HepG2 (cell line): ENCODE results near the gene SPHK2. TPM values are rescaled to one million over a fixed set of nuclear protein-coding genes. Genes with fewer than 3 reads are reported as not detected.

Experiments
- ARNTL ChIP-seq: sonication (generic); formaldehyde crosslinking; IDR thresholded peaks from 2 replicates; pipeline ENCODE4 v1.4.0; 2020; ENCODE audit warnings: mild to moderate bottlenecking, missing genetic modification reagents
- HCFC1 ChIP-seq: fragments of 150-350 bp; IDR thresholded peaks from 2 replicates; pipeline ENCODE4 v1.6.1; 2014; ENCODE audit warnings: low read depth, low read length
- KDM5B ChIP-seq: sonication (generic); formaldehyde crosslinking; IDR thresholded peaks from 2 replicates; pipeline ENCODE4 v1.4.0; 2020; ENCODE audit warnings: missing genetic modification reagents, mild to moderate bottlenecking, borderline replicate concordance
- MED13 ChIP-seq: sonication (generic); formaldehyde crosslinking; IDR thresholded peaks from 2 replicates; pipeline ENCODE4 v1.5.0; 2020; ENCODE audit warnings: missing genetic modification reagents
- MIER2 ChIP-seq: IDR thresholded peaks from 2 replicates; pipeline ENCODE4 v1.6.1; 2016; ENCODE audit warnings: missing biosample characterization, missing genetic modification reagents
- NFYB ChIP-seq: sonication (generic); formaldehyde crosslinking; IDR thresholded peaks from 2 replicates; pipeline ENCODE4 v1.4.0; 2020; ENCODE audit warnings: missing genetic modification reagents
- NR2F1 ChIP-seq, 2 experiments: fragments of 450-650 bp in 1 of 2; formaldehyde crosslinking in 1 of 2; IDR thresholded peaks; 2 replicates each; pipeline versions ENCODE4 v1.5.0 to v1.6.1; 2016 to 2020; ENCODE audit warnings: mild to moderate bottlenecking in 1 of 2, missing compliant biosample characterization in 1 of 2, missing genetic modification reagents in 1 of 2, moderate library complexity in 1 of 2
- PHF8 ChIP-seq: sonication (generic); formaldehyde crosslinking; IDR thresholded peaks from 2 replicates; pipeline ENCODE4 v1.5.0; 2020; ENCODE audit warnings: missing genetic modification reagents
- TBL1XR1 ChIP-seq: fragments of 150-350 bp; IDR thresholded peaks from 2 replicates; pipeline ENCODE4 v1.6.1; 2014; ENCODE audit warnings: borderline replicate concordance, low read length; ENCODE audit not compliant: partially characterized antibody
- ZBTB21 ChIP-seq: sonication (generic); formaldehyde crosslinking; IDR thresholded peaks from 2 replicates; pipeline ENCODE4 v1.4.0; 2020; ENCODE audit warnings: missing genetic modification reagents
- ZMYM4 ChIP-seq: sonication (generic); formaldehyde crosslinking; IDR thresholded peaks from 2 replicates; pipeline ENCODE4 v1.8.1; 2023; ENCODE audit warnings: mild to moderate bottlenecking, missing genetic modification reagents
- ZNF235 ChIP-seq: sonication (generic); formaldehyde crosslinking; IDR thresholded peaks from 2 replicates; pipeline ENCODE4 v1.8.1; 2023; ENCODE audit warnings: mild to moderate bottlenecking, missing genetic modification reagents, borderline replicate concordance
- ZNF317 ChIP-seq: sonication (generic); formaldehyde crosslinking; IDR thresholded peaks from 2 replicates; pipeline ENCODE4 v1.5.0; 2020; ENCODE audit warnings: mild to moderate bottlenecking, missing genetic modification reagents
- ZNF557 ChIP-seq: sonication (generic); formaldehyde crosslinking; IDR thresholded peaks from 2 replicates; pipeline ENCODE4 v1.4.0; 2020; ENCODE audit warnings: missing genetic modification reagents
- ZNF660 ChIP-seq: sonication (generic); formaldehyde crosslinking; IDR thresholded peaks from 2 replicates; pipeline ENCODE4 v1.5.1; 2020; ENCODE audit warnings: mild to moderate bottlenecking, low read depth, missing genetic modification reagents, borderline replicate concordance
- ZNF7 ChIP-seq: IDR thresholded peaks from 2 replicates; pipeline ENCODE4 v1.6.1; 2016; ENCODE audit warnings: missing biosample characterization, missing genetic modification reagents
- ZNF737 ChIP-seq: sonication (generic); formaldehyde crosslinking; IDR thresholded peaks from 2 replicates; pipeline ENCODE4 v1.5.0; 2020; ENCODE audit warnings: missing genetic modification reagents, mild to moderate bottlenecking, borderline replicate concordance
- ZNF75D ChIP-seq: sonication (generic); formaldehyde crosslinking; IDR thresholded peaks from 2 replicates; pipeline ENCODE4 v1.8.1; 2023; ENCODE audit warnings: missing genetic modification reagents, mild to moderate bottlenecking, borderline replicate concordance
- ZNF766 ChIP-seq: sonication (generic); formaldehyde crosslinking; IDR thresholded peaks from 2 replicates; pipeline ENCODE4 v1.5.0; 2020; ENCODE audit warnings: missing genetic modification reagents, borderline replicate concordance
- polyA plus RNA-seq, 8 experiments: library from polyadenylated mRNA; depleted of rRNA in 3 of 8; stranded (reverse) in 7 of 8; unstranded in 1 of 8; fragments of >200 nt; fragmentation: Illumina TruSeq in 4 of 8; extraction: Trizol in 4 of 8; gene quantifications; 2 replicates each; pipeline versions ENCODE4 v1.2.1 to v1.2.3, GENCODE V29; 2011 to 2016; ENCODE audit warnings: low read depth in 4 of 8, missing spikeins in 1 of 8, mixed read lengths in 1 of 8; ENCODE audit not compliant: insufficient read depth in 1 of 8
- total RNA-seq, 5 experiments: library from RNA; depleted of rRNA; stranded (reverse); fragments of >200 nt; fragmentation: Illumina TruSeq; extraction: Trizol; gene quantifications; 2 replicates each; pipeline ENCODE4 v1.2.3, GENCODE V29; 2016; ENCODE audit warnings: low read depth in 1 of 5
- TF ChIP-seq, protein P1 (sequence below): sonication (generic); formaldehyde crosslinking; IDR thresholded peaks from 2 replicates; pipeline ENCODE4 v1.5.1; 2020; ENCODE audit warnings: missing genetic modification reagents, mild to moderate bottlenecking, borderline replicate concordance
- TF ChIP-seq, protein P2 (sequence below): sonication (generic); formaldehyde crosslinking; IDR thresholded peaks from 2 replicates; pipeline ENCODE4 v1.4.0; 2020; ENCODE audit warnings: missing genetic modification reagents
- TF ChIP-seq, protein P3 (sequence below): IDR thresholded peaks from 2 replicates; pipeline ENCODE4 v1.6.1; 2016; ENCODE audit warnings: low read depth, control low read depth
- TF ChIP-seq, protein P4 (sequence below): IDR thresholded peaks from 2 replicates; pipeline ENCODE4 v1.6.1; 2016; ENCODE audit warnings: low read depth, borderline replicate concordance
- TF ChIP-seq, protein P5 (sequence below): sonication (generic); formaldehyde crosslinking; IDR thresholded peaks from 2 replicates; pipeline ENCODE4 v1.8.0; 2022; ENCODE audit warnings: missing genetic modification reagents, low read depth, mild to moderate bottlenecking, borderline replicate concordance

The SPHK2 gene
- total and polyA plus RNA-seq, 2 of the 13 experiments (the other 11 are each of a cell fraction or from before 2014, with no cell fraction given): 2.9 to 14.4 TPM

DNA sequence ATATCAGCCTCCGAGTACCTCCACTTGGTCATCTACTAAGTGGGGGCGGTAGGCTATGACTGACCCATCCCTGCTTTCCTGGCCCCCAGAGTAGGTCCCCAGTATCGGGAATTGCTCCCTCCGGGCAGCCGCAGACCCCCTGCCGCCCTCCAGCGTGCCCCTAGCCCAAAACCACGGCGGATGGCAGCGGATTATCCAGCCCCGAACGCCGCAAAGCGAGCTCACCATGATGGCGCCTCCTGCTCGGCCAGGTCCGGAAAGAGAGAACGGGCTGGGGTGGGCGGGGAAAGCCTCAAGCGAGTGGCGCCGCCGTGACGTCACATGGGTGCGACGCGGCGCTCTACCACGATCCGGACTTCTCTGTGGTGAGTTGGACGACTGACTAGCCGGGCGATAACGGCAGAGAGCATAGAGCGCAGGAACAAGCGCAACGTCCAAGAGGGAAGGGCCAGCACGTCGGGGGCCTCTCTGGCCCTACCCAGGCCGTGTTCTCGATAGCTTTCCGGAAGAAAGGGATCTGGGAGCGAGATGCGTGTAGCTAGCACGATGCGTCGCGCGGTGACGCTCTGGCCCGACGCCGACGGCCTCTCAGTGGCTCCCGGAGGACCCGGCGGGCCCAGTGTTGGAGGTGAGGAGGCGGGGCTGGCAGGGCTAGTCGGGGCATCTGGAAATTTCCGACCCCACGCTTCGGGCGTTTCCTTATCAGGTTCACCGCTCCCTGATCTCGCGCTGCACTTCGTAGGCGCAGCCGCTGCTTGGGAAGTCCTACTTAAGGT is at the start of gene SPHK2, which contains the start of gene RPL18 (continued):
- TF ChIP-seq HCFC1 (peak; percentile 83), NFYB (CRISPR knock-in tag) (peak; percentile 64), ZNF660 (CRISPR knock-in tag) (no peak), ZNF317 (CRISPR knock-in tag) (peak; percentile 53; the same call in 1 of the 2 replicates), MIER2 (CRISPR knock-in tag) (peak; percentile 68; the same call in 1 of the 2 replicates), NR2F1 (CRISPR knock-in tag; IDR thresholded peaks at IDR 0.05) (0 out of 4 replicates have a peak, but pooled peaks of 1 of the 2 experiments have one; percentile 6), ZNF7 (CRISPR knock-in tag) (no peak), ZNF766 (CRISPR knock-in tag) (peak; percentile 17; the same call in 1 of the 2 replicates), ZNF75D (CRISPR knock-in tag) (0 out of 2 replicates have a peak, but pooled peaks have one; percentile 49), TBL1XR1 (peak; percentile 30), ZNF235 (no peak), ZMYM4 (CRISPR knock-in tag) (peak; percentile 82; the same call in 1 of the 2 replicates), ZNF737 (CRISPR knock-in tag) (peak; percentile 69; the same call in 1 of the 2 replicates), ZBTB21 (CRISPR knock-in tag) (peak; percentile 74), ARNTL (peak; percentile 89), ZNF557 (CRISPR knock-in tag) (peak; percentile 33; the same call in 1 of the 2 replicates), KDM5B (CRISPR knock-in tag) (peak; percentile 85; the same call in 1 of the 2 replicates), MED13 (CRISPR knock-in tag) (no peak), PHF8 (CRISPR knock-in tag) (peak; percentile 89)
- TF ChIP-seq, protein P1, sequence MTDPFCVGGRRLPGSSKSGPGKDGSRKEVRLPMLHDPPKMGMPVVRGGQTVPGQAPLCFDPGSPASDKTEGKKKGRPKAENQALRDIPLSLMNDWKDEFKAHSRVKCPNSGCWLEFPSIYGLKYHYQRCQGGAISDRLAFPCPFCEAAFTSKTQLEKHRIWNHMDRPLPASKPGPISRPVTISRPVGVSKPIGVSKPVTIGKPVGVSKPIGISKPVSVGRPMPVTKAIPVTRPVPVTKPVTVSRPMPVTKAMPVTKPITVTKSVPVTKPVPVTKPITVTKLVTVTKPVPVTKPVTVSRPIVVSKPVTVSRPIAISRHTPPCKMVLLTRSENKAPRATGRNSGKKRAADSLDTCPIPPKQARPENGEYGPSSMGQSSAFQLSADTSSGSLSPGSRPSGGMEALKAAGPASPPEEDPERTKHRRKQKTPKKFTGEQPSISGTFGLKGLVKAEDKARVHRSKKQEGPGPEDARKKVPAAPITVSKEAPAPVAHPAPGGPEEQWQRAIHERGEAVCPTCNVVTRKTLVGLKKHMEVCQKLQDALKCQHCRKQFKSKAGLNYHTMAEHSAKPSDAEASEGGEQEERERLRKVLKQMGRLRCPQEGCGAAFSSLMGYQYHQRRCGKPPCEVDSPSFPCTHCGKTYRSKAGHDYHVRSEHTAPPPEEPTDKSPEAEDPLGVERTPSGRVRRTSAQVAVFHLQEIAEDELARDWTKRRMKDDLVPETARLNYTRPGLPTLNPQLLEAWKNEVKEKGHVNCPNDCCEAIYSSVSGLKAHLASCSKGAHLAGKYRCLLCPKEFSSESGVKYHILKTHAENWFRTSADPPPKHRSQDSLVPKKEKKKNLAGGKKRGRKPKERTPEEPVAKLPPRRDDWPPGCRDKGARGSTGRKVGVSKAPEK (CRISPR knock-in tag): no peak
- TF ChIP-seq, protein P2, sequence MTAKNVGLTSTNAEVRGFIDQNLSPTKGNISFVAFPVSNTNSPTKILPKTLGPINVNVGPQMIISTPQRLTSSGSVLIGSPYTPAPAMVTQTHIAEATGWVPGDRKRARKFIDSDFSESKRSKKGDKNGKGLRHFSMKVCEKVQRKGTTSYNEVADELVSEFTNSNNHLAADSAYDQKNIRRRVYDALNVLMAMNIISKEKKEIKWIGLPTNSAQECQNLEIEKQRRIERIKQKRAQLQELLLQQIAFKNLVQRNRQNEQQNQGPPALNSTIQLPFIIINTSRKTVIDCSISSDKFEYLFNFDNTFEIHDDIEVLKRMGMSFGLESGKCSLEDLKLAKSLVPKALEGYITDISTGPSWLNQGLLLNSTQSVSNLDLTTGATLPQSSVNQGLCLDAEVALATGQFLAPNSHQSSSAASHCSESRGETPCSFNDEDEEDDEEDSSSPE: peak; percentile 81
- TF ChIP-seq, protein P3, sequence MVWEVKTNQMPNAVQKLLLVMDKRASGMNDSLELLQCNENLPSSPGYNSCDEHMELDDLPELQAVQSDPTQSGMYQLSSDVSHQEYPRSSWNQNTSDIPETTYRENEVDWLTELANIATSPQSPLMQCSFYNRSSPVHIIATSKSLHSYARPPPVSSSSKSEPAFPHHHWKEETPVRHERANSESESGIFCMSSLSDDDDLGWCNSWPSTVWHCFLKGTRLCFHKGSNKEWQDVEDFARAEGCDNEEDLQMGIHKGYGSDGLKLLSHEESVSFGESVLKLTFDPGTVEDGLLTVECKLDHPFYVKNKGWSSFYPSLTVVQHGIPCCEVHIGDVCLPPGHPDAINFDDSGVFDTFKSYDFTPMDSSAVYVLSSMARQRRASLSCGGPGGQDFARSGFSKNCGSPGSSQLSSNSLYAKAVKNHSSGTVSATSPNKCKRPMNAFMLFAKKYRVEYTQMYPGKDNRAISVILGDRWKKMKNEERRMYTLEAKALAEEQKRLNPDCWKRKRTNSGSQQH (CRISPR knock-in tag): peak; percentile 83; the same call in 1 of the 2 replicates
- TF ChIP-seq, protein P4, sequence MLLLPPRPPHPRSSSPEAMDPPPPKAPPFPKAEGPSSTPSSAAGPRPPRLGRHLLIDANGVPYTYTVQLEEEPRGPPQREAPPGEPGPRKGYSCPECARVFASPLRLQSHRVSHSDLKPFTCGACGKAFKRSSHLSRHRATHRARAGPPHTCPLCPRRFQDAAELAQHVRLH: peak; percentile 91
- TF ChIP-seq, protein P5, sequence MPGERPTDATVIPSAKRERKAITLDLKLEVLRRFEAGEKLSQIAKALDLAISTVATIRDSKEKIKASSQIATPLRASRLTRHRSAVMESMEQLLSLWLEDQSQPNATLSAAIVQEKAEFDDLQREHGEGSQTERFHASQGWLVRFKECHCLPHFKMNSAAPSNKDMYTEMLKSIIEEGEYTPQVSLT (CRISPR knock-in tag): no peak
